Caco-2 (cell line): ENCODE measurements around the gene PDLIM7. TPM values are rescaled to one million over a fixed set of nuclear protein-coding genes. Genes with fewer than 3 reads are reported as not detected.
A peak's percentile ranks its signal among the peaks of the same experiment; 100 is the strongest.

ENCODE experiments used
- BruUV-seq: library from RNA; stranded (reverse); fragments of 400-500 nt; replicated peaks from 2 replicates; lab custom pipeline; 2021; lab: Mats Ljungman, UMichigan
- CTCF ChIA-PET: fragments of 300-600 bp; sonication (Branson Sonifier 250); formaldehyde crosslinking; loops from one replicate; lab custom pipeline; 2022; ENCODE audit warnings: antibody characterized with exemption; lab: Charles Lee
- POLR2A ChIA-PET: fragments of 300-600 bp; sonication (Branson Sonifier 250); formaldehyde crosslinking; loops from one replicate; lab custom pipeline; 2022; ENCODE audit warnings: antibody characterized with exemption; lab: Charles Lee
- DNase-seq, 2 experiments: peaks; one replicate each; pipeline versions ENCODE4 v3.0.0 to v3.0.0-alpha.2; 2020 to 2022
- H3K27me3 ChIP-seq: replicated peaks from 2 replicates; pipeline ENCODE4 v1.6.0; 2011; ENCODE audit warnings: low read length; ENCODE audit not compliant: control insufficient read depth, insufficient read depth
- H3K36me3 ChIP-seq: 2 replicates; pipeline ENCODE4 v1.5.1; 2011; ENCODE audit warnings: low read length; ENCODE audit not compliant: control insufficient read depth, insufficient read depth
- H3K4me1 ChIP-seq: fragments of 250-450 bp; sonication (Bioruptor Pico); 2 replicates; pipeline ENCODE4 v1.5.1; 2020; ENCODE audit warnings: mild to moderate bottlenecking
- H3K4me3 ChIP-seq: 2 replicates; pipeline ENCODE4 v1.5.1; 2011; ENCODE audit warnings: low read depth, mild to moderate bottlenecking, control low read depth, low read length
- H3K9me3 ChIP-seq: fragments of 250-450 bp; sonication (Bioruptor Pico); 2 replicates; pipeline ENCODE4 v1.5.1; 2020; ENCODE audit warnings: mild to moderate bottlenecking, moderate library complexity
- H3K27ac Mint-ChIP-seq: one replicate; pipeline ENCODE4 v1.8.0; 2022; ENCODE audit warnings: mixed read lengths; ENCODE audit not compliant: unreplicated experiment
- H3K27me3 Mint-ChIP-seq: one replicate; pipeline ENCODE4 v1.8.0; 2022; ENCODE audit warnings: mixed read lengths; ENCODE audit not compliant: insufficient read depth, unreplicated experiment
- H3K36me3 Mint-ChIP-seq: one replicate; pipeline ENCODE4 v1.8.0; 2022; ENCODE audit warnings: mild to moderate bottlenecking, mixed read lengths; ENCODE audit not compliant: insufficient read depth, unreplicated experiment
- H3K4me1 Mint-ChIP-seq: one replicate; pipeline ENCODE4 v1.8.0; 2022; ENCODE audit warnings: low read depth, mixed read lengths; ENCODE audit not compliant: unreplicated experiment
- H3K4me3 Mint-ChIP-seq: one replicate; pipeline ENCODE4 v1.8.0; 2022; ENCODE audit warnings: mild to moderate bottlenecking, moderate library complexity, mixed read lengths; ENCODE audit not compliant: unreplicated experiment
- H3K9me3 Mint-ChIP-seq: one replicate; pipeline ENCODE4 v1.8.0; 2022; ENCODE audit warnings: mixed read lengths; ENCODE audit not compliant: unreplicated experiment
- intact Hi-C: fragments of 100-400 bp; cut with micrococcal nuclease; formaldehyde crosslinking; loops from one replicate; pipeline ENCODE4 v1.10.0; 2022; ENCODE audit not compliant: unreplicated experiment
- total RNA-seq: library from RNA; stranded (reverse); gene quantifications from 2 replicates; pipeline ENCODE4 v1.2.3, GENCODE V29; 2022
- TF ChIP-seq, protein P1 (sequence below), 2 experiments: fragments of 200-600 bp in 1 of 2; IDR thresholded peaks; 1 replicate in 1 of 2; 2 replicates in 1 of 2; pipeline versions ENCODE4 v1.5.1 to v1.8.0; 2011 to 2022; ENCODE audit warnings: antibody characterized with exemption in 1 of 2, control low read depth in 1 of 2, inconsistent platforms in 1 of 2, low read depth in 1 of 2, low read length in 1 of 2, mild to moderate bottlenecking in 1 of 2, moderate library complexity in 1 of 2; ENCODE audit not compliant: insufficient read depth in 1 of 2, severe bottlenecking in 1 of 2, unreplicated experiment in 1 of 2

Gene PDLIM7
- total RNA-seq, 1 experiment from 2014 or later = 49.1 TPM

DNA sequence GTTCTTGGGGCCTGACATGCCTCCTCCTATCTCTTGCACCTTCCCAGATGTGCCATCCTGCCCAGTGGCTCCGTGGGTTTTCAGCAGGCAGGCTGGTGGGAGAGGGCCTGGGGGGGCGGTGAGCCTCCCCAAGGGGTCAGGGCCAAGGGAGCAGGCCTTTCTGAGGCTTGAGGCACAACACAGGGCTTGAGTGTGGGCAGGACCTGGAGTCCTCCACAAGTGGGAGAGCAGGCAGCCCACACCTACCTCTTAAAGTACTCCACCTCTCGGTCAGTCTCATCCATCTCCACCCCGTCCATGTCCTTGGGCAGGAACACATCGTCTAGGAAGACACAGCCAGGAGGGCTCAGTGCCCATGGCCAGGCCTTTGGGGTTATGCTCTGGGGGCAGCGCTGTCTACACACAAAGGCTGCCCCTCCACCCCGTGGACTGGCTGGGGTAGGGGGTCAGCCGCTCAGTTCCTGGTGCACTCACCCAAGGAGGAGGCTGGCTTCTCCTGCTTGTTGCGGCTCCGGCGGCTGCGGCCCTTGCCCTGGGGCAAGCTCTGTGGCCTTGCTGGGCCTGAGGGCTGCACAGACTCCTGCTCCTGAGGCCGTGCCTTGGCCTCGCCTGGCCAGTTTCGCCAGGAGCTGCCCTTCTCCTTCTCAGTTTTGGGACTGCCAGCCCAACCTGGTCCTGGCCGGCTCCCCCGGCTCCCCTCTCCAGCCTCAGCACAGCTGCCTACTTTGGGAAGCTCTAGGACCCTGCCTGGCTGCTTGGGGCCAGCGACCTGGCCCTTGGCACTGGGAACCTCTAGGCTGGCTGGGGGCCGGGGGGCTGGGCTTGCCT, 26.5 kb upstream of the PDLIM7 start:
- no peaks in the 10 kb centered on the region for H3K9me3 ChIP-seq
- H3K4me1 Mint-ChIP-seq = peaks cover 9% of the 10 kb centered on the region
- no peaks in the 10 kb centered on the region for H3K27me3 ChIP-seq
- DNase-seq = no peak
- H3K9me3 Mint-ChIP-seq = no peaks in the 10 kb centered on the region
- POLR2A ChIA-PET = no interaction called here
- H3K4me1 ChIP-seq = 0 out of 2 replicates have a peak, but pooled peaks cover 7% of the 10 kb centered on the region
- H3K4me3 Mint-ChIP-seq = no peak overlapping the region
- peaks cover 55% of the 10 kb centered on the region for H3K36me3 Mint-ChIP-seq
- H3K36me3 ChIP-seq = peaks cover 12% of the 10 kb centered on the region
- intact Hi-C loops = no loop called here
- H3K4me3 ChIP-seq = no peak overlapping the region
- no peak overlapping the region for H3K27ac Mint-ChIP-seq
- TF ChIP-seq, protein P1, sequence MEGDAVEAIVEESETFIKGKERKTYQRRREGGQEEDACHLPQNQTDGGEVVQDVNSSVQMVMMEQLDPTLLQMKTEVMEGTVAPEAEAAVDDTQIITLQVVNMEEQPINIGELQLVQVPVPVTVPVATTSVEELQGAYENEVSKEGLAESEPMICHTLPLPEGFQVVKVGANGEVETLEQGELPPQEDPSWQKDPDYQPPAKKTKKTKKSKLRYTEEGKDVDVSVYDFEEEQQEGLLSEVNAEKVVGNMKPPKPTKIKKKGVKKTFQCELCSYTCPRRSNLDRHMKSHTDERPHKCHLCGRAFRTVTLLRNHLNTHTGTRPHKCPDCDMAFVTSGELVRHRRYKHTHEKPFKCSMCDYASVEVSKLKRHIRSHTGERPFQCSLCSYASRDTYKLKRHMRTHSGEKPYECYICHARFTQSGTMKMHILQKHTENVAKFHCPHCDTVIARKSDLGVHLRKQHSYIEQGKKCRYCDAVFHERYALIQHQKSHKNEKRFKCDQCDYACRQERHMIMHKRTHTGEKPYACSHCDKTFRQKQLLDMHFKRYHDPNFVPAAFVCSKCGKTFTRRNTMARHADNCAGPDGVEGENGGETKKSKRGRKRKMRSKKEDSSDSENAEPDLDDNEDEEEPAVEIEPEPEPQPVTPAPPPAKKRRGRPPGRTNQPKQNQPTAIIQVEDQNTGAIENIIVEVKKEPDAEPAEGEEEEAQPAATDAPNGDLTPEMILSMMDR (IDR thresholded peaks at IDR 0.05; ENCODE audit: insufficient read depth in 1 of 2, low read depth in 1 of 2, low read length in 1 of 2, severe bottlenecking in 1 of 2, unreplicated experiment in 1 of 2) = no peak
- no TSS peak for BruUV-seq
- CTCF ChIA-PET = no interaction called here
- no peaks in the 10 kb centered on the region for H3K27me3 Mint-ChIP-seq

DNA sequence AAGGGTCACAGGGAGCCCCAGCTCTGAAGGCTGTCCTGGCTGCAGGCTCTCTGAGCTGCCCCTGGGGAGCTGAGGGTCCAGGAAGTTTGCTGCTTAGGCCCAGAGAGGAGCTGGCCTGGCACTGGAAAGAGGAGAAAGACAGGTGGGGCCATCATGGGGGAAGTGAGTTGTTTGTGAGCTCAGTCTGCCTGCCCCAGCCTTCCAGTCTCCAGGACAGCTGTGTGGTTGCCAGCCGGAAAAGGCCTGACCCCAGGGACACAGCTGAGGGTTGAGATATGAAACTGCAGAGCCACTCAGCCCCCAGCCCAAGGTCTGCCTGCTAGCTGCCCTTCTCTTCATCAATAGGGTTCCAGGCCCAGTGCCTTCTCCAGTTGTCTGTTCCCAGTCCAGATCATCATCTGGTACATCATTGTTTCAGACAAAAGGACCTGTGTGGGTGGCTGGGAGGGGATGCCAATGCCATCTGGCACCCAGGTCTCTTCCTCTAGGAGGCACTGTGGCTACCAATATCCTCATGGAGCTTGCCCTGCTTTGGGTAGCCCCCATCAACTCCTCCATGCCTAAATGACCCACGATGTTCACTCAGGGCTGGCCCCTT, 23.6 kb upstream of the PDLIM7 start:
- Mint-ChIP-seq H3K4me3 (no peak overlapping the region), H3K4me1 (peaks cover 15% of the 10 kb centered on the region), H3K27ac (peak overlapping the region; percentile 76), H3K27me3 (no peaks in the 10 kb centered on the region), H3K9me3 (no peaks in the 10 kb centered on the region), H3K36me3 (peaks cover 71% of the 10 kb centered on the region)
- no peaks in the 10 kb centered on the region for H3K27me3 ChIP-seq
- peaks cover 8% of the 10 kb centered on the region; the same call in 1 of the 2 replicates for H3K4me1 ChIP-seq
- ChIA-PET POLR2A (interaction anchor here (0.5 kb wide), 1 partner anchor 68 kb away, joined by 4 read pairs; no protein-coding TSS in a partner anchor), CTCF (interaction anchor here (1.0 kb wide), 1 partner anchor 13 kb away, joined by 8 read pairs; no protein-coding TSS in a partner anchor)
- TF ChIP-seq, protein P1 (IDR thresholded peaks at IDR 0.05; ENCODE audit: insufficient read depth in 1 of 2, low read depth in 1 of 2, low read length in 1 of 2, severe bottlenecking in 1 of 2, unreplicated experiment in 1 of 2) = peak in 1 of 2 experiments; percentile 6
- intact Hi-C loops = no loop called here
- H3K9me3 ChIP-seq = no peaks in the 10 kb centered on the region
- no peak overlapping the region for H3K4me3 ChIP-seq
- no TSS peak for BruUV-seq
- no peak for DNase-seq
- peaks cover 10% of the 10 kb centered on the region for H3K36me3 ChIP-seq

DNA sequence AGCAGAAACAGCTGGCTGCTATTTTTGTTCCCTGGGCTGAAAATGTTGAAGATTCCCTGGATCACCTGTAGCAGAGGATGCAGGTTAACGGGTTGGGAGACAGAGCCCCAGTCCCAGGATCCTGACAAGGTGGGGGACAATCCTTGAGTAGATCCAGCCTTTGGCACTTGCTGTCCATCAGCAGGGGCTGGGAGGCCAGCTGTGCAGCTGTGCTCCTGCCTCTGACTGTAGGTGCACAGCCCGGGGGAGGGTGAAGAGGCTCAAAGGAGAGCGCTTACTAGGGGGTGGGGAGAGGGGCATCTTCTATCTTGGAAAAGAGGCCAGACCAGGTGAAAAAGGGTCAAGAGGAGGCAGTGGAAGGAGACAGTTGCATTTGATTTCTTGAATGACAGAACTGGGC, 22.9 kb upstream of the PDLIM7 start:
- Mint-ChIP-seq H3K4me1 (peaks cover 15% of the 10 kb centered on the region), H3K27ac (peak overlapping the region; percentile 76), H3K36me3 (peaks cover 72% of the 10 kb centered on the region), H3K27me3 (no peaks in the 10 kb centered on the region), H3K4me3 (no peak overlapping the region), H3K9me3 (no peaks in the 10 kb centered on the region)
- CTCF ChIA-PET = no interaction called here
- peaks cover 8% of the 10 kb centered on the region for H3K36me3 ChIP-seq
- TF ChIP-seq, protein P1 (IDR thresholded peaks at IDR 0.05; ENCODE audit: insufficient read depth in 1 of 2, low read depth in 1 of 2, low read length in 1 of 2, severe bottlenecking in 1 of 2, unreplicated experiment in 1 of 2) = no peak
- no peaks in the 10 kb centered on the region for H3K9me3 ChIP-seq
- no TSS peak for BruUV-seq
- H3K4me1 ChIP-seq = peaks cover 12% of the 10 kb centered on the region; the same call in 1 of the 2 replicates
- no peaks in the 10 kb centered on the region for H3K27me3 ChIP-seq
- POLR2A ChIA-PET = interaction anchor here (0.5 kb wide), 1 partner anchor 69 kb away, joined by 4 read pairs; no protein-coding TSS in a partner anchor
- no peak overlapping the region for H3K4me3 ChIP-seq
- intact Hi-C loops = no loop called here
- no peak for DNase-seq
